Activated CD8-positive, alpha-beta memory T cell treated with anti-CD3 and anti-CD28 coated beads for 48 hours (primary cell): ENCODE data around the gene TTC9C.
"Not testable (repeated sequence)": the region's sequence is repeated elsewhere in the genome, so short reads cannot be mapped to it uniquely, and the experiment has no call there.

ENCODE experiments used
- DNase-seq, 3 experiments: peaks; one replicate each; pipeline ENCODE4 v3.0.0-alpha.2; 2020; ENCODE audit warnings: low read depth in 2 of 3, low spot score in 2 of 3

TTC9C gene

DNA sequence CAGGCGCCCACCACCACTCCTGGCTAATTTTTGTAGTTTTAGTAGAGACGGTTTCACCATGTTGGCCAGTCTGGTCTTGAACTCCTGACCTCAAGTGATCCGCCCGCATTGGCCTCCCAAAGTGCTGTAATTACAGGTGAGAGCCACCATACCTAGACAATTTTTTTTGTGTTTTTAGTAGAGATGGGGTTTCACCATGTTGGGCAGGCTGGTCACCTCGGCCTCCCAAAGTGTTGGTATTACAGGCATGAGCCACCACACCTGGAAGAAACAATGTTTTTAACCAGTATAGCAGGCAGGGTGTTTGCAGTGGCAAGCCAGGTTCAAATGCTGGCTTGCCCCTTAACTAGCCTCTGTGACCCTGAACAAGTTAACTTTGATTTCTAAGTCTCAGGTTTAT lies 21.6 kb downstream of the TTC9C start:
- DNase-seq, result not testable (repeated sequence)

DNA sequence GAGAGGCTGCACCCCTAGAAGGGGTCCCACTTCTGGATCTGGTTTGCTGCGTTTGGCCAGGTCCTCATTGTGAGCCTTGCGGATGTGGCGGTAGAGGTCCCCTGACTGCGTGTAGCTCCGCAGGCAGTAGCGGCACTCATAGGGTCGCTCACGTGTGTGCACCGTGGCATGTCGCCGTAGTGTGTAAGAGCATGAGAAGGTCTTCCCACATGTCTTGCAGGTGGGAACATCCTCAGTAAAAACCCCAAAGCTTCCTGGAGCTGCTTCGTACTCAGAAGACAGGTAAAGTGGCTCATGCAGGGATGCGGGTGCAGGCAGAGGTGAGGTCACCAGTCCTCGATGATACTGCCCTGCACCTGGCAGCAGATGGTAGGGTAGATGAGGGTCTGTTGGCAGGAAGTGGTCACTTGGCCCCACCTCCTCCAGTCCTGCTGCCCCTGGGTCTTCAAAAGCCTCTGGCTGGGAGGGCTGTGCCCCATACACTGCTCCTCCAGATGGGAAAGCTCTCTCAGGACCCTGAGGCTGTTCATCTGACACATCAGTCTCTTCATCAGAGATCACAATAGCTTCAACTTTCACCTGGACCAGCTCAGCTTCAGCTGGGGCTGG lies 24.0 kb downstream of the TTC9C start:
- DNase-seq, result no peak

- DNase-seq, result no peak
Observed at GRCh38 chr11:62752994-62753735, 24.9 kb downstream of the TTC9C start.

DNA sequence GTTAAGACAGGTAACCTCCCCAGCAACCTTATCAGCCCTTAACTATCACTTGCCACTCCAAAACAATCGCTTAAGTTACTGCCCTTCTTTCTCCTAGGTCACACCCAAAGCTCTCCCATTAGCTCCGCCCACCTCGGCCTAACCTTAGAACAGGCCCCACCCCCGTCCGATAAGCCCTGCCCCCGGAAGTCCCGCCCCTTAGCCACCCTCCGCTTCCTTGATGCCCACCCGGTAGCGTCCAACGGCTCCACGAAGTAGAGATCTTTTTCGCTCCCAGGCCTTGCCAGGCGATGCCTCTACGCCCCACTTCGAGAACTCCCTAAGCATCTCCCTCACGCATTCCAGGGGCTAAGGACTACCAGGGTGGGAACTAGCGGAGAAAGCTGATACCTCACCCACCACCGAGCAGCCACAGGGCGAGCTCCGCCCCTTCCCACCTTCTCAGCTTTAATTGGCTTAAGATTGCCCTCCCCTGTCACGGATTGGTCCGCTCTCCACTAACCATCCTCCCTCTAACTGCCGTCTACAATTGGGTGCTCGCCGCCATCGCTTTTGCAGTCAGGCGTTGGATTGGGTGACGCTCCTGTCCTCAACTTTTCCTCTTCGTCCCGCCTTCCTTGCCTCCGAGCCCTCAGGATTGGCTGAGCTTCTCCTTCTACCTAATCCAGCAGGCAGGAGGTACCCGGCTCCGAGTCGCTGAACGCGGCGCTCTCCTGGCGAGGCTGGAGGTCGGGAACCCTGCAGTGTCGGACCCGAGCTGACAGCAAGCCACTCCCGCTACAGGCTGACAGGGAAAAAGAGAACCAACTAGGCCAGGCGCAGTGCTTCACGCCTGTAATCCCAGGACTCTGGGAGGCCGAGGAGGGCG lies 25.7 kb downstream of the TTC9C start, which contains the start of gene ZBTB3:
Gene ZBTB3 (minus strand): TSS at position 425 of the 868 bp plus-strand sequence. CDS start 496 bp downstream, outside the sequence.
- DNase-seq, result peak; percentile 84 to 94 (median 93)

DNA sequence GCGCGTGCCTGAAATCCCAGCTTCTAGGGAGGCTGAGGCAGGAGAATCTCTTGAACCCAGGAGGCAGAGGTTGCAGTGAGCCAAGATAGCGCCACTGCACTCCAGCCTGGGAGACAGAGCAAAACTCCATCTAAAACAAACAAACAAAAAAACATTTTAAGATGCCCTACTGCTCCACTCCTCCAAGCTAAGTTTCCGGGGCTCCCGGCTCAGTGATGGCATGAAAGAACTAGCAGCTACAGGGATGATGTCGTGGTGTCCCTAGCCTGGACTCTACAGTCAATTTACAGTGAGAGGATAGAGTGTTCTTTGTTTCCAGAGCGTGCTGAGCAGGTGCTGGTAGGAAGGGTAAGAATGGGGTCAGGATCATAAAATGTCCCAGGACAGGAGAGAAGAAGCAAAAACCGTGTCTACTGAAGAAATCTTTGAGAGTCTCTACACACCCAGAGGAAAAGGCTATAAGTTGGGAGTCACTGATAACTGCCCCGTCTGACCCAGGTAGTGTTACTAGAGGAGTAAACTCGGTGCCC lies 26.9 kb downstream of the TTC9C start:
- no peak for DNase-seq

- DNase-seq, result no peak
Observed at GRCh38 chr11:62757846-62758788, 29.8 kb downstream of the TTC9C start.

DNA sequence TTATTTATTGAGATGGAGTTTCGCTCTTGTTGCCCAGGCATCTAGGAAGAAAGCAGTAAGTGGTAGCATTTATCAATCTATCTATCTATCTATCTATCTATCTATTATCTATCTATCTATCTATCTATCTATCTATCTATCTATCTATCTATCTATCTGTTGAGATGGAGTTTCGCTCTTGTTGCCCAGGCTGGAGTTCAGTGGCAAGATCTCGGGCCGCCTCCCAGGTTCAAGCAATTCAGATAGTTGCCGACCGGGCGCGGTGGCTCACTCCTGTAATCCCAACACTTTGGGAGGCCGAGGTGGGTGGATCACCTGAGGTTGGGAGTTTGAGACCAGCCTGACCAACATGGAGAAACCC lies 32.6 kb downstream of the TTC9C start:
- not testable (repeated sequence) for DNase-seq

- no peak for DNase-seq
Observed at GRCh38 chr11:62770778-62771143, 42.5 kb downstream of the TTC9C start.

DNA sequence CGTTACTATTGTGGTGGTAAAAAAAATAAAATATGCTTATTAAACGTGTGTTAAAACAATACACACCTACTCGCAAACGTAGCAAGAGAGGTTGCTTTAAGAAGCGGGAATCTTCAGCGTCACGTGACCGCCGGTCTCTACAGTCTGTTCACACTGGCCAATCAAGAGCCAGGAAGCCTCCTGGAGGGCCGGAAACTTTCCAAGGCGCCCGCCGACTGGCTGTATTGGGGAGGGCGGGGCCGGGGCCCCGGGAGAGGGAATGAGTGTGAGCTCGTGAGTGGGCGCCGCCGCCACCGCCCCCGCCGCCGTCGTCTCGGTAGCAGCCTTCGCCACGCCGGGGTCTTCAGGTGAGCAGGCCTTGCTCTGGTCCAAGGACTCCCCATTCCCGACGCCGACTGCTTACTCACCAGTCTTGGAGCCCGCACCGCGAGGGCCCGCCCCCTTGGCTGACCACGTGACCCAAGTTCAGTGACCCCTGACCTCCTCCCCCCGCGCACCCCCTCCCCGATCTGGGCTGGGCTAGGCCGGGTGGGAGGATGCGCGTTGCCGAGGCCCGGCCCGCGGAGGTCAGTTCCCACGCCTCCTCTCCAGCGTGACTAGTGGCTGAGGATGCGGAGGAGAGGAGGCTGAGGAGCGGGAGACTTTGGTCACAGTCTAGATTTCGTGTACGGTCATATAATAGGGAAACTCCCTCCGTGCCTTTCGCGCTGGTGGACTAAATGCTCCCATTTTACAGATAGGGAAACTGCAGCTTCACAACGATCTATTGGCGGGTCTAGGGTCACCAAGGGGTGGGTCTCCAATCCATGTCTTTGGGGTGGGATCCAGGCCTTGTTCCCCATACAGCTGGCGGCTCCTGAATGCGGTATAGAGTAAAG lies 43.1 kb downstream of the TTC9C start, which contains the start of gene TAF6L:
Gene TAF6L (plus strand): TSS at position 253 of the 878 bp plus-strand sequence. CDS start 4,388 bp downstream, outside the sequence.
- peak; percentile 89 to 96 (median 89) for DNase-seq

GRCh38 chr11:62774407-62774806 lies 46.1 kb downstream of the TTC9C start:
- DNase-seq, result no peak

DNA sequence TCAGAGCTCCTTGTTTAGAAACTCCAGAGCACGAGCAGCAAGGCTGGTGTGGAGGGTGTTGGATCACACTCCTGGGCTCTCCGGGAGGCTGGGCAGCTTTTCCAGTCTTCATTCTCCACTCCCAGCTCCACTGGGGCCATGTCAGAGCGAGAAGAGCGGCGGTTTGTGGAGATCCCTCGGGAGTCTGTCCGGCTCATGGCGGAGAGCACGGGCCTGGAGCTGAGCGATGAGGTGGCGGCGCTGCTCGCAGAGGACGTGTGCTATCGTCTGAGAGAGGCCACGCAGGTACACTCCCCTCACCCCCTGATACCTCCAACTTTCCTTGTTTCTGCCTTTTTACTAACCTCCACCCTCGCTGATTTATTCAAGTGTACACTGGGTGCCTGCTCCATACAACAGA lies 47.4 kb downstream of the TTC9C start:
- DNase-seq, result no peak

DNA sequence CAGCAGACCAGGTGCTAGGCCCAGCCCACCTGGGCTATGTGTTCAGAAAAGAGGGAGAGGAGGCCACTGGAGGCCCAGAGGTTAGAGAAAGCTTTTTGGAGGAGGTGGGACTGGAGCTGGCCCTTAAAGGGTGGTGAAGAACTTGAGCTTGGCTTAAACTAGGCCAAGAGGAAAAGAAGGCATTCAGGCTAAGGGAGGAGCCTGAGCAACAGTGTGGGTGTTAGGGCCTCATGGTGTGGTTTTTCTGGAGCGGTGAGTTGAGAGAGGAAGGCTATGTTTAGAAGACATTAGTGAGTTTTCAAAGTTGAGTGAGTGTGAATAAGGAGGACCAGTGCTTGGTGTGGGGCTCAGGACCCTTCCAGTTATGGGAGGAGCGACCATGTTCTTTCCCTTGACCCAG lies 49.1 kb downstream of the TTC9C start:
- no peak for DNase-seq

DNA sequence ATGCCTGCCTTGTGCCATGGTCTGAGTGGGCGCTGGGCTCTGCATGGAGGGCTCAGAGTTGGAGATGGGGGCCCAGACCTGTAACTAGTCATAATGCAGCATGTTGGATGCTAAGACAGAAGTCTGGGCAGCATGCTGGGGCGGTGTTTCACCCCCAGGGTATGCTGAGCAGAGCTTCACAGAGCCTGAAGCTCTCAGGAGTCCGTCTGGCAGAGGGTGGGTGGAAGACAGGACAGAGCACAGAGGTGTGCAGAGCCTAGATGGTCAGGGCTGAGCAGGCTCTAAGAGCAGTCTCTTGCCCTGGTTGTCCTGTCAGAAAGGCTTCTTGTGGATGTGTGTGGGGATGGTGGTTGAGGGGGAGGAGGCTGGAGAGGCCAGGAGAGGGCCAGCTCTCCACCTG lies 50.2 kb downstream of the TTC9C start:
- no peak for DNase-seq

DNA sequence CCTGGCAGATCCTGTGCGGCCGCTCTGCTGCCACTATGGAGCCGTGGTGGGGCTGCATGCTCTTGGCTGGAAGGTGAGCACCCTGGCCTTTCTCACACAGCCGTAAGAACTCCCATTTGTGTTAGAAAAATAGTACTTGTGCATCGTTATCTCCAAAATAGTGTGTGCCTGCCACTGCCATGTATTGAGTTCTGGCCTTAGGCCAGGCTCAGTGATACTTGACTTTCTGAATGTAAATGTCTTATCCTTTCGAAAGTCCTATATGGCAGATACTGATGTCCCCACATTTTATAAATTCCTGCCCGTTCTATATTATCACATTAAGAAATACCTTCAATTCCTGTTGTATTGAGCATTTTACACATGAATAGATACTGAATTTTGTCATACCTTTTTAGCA lies 54.5 kb downstream of the TTC9C start:
- DNase-seq, result no peak

GRCh38 chr11:62786318-62787004 lies 58.2 kb downstream of the TTC9C start:
- DNase-seq, result peak; percentile 70 to 81 (median 79)

DNA sequence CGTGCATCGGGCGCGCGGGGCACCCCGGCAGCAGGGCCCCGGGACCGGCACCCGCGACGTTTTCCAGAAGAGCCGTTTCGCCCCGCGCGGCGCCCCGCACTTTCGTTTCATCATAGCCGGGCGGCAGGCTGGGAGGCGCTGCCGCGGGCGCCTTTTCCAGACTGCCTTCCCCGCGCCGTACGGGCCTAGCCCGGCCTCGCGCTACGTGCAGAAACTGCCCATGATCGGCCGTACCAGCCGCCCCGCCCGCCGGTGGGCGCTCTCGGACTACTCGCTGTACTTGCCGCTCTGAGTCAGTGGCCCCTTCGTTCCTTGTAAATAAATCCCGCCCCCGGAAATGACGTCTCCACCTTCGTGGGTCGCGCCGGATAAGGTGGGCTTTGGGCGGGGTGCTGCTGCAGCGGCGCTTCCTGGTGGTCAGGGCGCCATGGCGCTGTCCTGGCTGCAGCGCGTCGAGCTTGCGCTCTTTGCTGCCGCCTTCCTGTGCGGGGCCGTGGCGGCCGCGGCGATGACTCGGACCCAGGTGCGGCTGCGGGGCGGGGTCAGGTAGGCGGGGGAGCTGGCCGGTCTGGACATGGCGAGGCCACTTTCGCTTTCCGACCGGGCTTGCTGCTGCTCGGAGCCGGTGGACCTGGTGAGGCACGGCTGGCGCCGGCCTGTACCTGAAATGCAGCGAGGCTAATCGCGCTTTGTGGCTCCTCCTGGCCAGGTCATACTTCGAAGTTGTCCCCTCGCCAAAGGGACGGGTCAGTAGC lies 58.9 kb downstream of the TTC9C start, which contains the start of gene TMEM179B:
Gene TMEM179B (plus strand): TSS at position 398 of the 755 bp plus-strand sequence. CDS start 30 bp downstream, at position 428.
- peak; percentile 93 to 99 (median 98) for DNase-seq
